ENCODE measurements around the gene FUT8.

GRCh38 chr14:65533736-65534404, 121.3 kb downstream of the FUT8 start:
- TF ChIP-seq RAD21 (IDR thresholded peaks at IDR 0.05; ENCODE audit: low read depth) = no peak
- TF ChIP-seq, protein P1, sequence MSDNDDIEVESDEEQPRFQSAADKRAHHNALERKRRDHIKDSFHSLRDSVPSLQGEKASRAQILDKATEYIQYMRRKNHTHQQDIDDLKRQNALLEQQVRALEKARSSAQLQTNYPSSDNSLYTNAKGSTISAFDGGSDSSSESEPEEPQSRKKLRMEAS (IDR thresholded peaks at IDR 0.05) = no peak

Data from Ishikawa (cell line).